ENCODE results near the gene PAGE1. TPM values are rescaled to one million over a fixed set of nuclear protein-coding genes. Genes with fewer than 3 reads are reported as not detected.

PAGE1 gene
- total RNA-seq, 1 donor from 2014 or later = not detected

Other genes with a start within 250 kb of the PAGE1 start
- not detected for gene GAGE12C, start 163.8 kb downstream of the PAGE1 start, total RNA-seq
- gene GAGE12D, start 154.3 kb downstream of the PAGE1 start, total RNA-seq = not detected
- gene GAGE12E, start 144.7 kb downstream of the PAGE1 start, total RNA-seq = not detected
- gene GAGE12F, start 135.1 kb downstream of the PAGE1 start, total RNA-seq = 0.86 TPM
- gene GAGE12G, start 125.6 kb downstream of the PAGE1 start, total RNA-seq = not detected
- gene GAGE12H, start 116.0 kb downstream of the PAGE1 start, total RNA-seq = not detected
- gene GAGE2A, start 106.5 kb downstream of the PAGE1 start, total RNA-seq = not detected
- 0.49 TPM for gene GAGE1, start 97.0 kb downstream of the PAGE1 start, total RNA-seq
- gene PAGE4, start 133.3 kb upstream of the PAGE1 start, total RNA-seq = not detected
- gene USP27X, start 183.5 kb upstream of the PAGE1 start, total RNA-seq = 2.6 TPM
- gene CLCN5, start 226.6 kb upstream of the PAGE1 start, total RNA-seq = 42.5 TPM

All from mucosa of gallbladder (tissue), 1 donor.